ENCODE results near the gene AATK. TPM values are rescaled to one million over a fixed set of nuclear protein-coding genes. Genes with fewer than 3 reads are reported as not detected.

The AATK gene
- total RNA-seq, 2 donors from 2014 or later: 29.1 to 42.2 TPM

DNA sequence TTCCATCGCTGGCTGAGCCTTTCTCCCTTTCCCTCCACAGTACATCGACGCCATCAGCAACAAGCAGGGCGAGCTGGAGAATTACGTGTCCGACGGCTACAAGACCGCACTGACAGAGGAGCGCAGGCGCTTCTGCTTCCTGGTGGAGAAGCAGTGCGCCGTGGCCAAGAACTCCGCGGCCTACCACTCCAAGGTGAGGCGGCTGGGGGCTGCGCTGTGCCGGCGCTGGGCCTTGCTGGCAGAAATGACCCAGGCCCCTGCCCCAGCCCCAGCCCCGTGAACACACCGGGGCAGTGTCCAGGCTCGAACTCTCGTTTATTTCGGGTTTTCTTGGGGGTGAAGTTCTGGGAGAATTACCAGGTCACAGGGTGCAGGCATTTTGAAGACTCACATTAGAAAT is 66.1 kb downstream of the AATK start:
- Histone ChIP-seq H3K27ac (no peak overlapping the region), H3K27me3 (no peaks in the 10 kb centered on the region), H3K4me1 (peaks cover 24% of the 10 kb centered on the region), H3K9me3 (no peaks in the 10 kb centered on the region), H3K36me3 (replicated peaks in 1 of 2; ENCODE audit: insufficient read depth in 1 of 2, low read depth in 2 of 2) (no peaks in the 10 kb centered on the region), H3K4me3 (no peak overlapping the region)
- intact Hi-C loops (cut with DNase I): loop anchor here (10.0 kb wide), 1 partner anchor 675 kb away; no protein-coding TSS in a partner anchor
- ATAC-seq: no peak
- DNase-seq: no peak
- WGBS, 2 donors: 91% methylated on average over 20 to 23 of the region's 23 CpGs
- TF ChIP-seq, protein P1, sequence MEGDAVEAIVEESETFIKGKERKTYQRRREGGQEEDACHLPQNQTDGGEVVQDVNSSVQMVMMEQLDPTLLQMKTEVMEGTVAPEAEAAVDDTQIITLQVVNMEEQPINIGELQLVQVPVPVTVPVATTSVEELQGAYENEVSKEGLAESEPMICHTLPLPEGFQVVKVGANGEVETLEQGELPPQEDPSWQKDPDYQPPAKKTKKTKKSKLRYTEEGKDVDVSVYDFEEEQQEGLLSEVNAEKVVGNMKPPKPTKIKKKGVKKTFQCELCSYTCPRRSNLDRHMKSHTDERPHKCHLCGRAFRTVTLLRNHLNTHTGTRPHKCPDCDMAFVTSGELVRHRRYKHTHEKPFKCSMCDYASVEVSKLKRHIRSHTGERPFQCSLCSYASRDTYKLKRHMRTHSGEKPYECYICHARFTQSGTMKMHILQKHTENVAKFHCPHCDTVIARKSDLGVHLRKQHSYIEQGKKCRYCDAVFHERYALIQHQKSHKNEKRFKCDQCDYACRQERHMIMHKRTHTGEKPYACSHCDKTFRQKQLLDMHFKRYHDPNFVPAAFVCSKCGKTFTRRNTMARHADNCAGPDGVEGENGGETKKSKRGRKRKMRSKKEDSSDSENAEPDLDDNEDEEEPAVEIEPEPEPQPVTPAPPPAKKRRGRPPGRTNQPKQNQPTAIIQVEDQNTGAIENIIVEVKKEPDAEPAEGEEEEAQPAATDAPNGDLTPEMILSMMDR (IDR thresholded peaks at IDR 0.05): no peak
- no peak for TF ChIP-seq POLR2A (IDR thresholded peaks at IDR 0.05)

DNA sequence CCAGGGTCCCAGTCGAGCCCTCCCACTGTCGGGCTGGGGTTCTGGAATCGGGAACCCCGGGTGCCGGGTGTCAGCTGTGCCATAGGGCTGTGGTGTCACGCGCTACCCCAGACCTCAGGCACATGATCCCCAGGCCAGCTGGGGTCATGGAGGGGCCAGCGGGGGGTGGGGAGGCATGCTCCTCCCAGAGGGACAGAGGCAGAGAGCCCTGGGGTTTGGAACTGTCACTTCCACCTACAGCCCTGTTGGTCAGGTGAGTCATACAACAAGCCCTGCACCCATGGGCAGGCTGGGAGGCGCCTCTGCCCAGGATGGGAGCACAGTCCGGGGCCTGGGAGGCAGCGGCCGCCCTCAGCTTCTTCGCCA is 68.1 kb downstream of the AATK start:
- no peak overlapping the region for H3K4me3 ChIP-seq

DNA sequence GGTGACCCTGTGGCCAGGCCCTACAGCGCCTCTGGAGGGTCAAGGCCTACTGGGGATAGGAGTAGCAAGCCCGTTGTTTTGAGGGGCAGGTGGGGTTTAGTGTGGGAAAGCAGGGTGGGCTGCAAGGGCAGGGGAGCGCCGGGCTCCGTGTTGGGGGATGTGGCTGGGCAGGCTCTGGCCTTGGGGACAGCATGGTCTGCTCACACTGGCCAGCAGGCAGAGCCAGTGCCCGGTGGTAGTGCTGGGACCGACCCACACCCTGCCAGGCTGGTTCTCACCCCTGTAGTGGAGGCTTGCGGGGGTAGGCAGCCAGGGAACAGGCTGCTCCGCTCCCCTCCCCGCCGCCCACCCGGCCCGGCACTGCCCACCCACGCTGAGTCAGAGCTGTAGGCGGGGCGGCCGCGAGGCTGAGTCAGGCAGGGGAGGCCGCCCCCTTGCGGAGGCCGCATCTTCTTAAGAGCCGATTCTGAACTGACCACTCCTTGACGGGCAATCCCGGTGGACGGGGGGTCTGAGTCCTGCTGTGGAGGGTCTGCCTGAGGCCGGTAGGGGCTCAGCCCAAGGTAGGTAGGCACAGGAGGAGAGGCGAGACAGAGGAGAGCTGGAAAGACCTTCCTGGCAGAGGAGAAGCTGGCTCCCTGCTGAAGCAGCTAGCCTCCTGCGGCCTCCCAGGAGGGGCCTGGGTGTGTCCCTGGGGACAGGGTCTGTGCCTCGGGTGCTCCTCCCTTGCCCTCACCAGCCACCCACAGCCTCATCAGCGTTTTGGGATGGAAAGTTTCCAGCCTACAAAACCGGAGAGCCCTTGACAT is 68.7 kb downstream of the AATK start:
- H3K4me1 ChIP-seq: peaks cover 30% of the 10 kb centered on the region
- intact Hi-C loops (cut with DNase I): no loop called here
- no peaks in the 10 kb centered on the region for H3K27me3 ChIP-seq
- H3K27ac ChIP-seq: peak overlapping the region in 1 of 4 donors; percentile 25
- no peaks in the 10 kb centered on the region for H3K9me3 ChIP-seq
- DNase-seq (peak; percentile 48 to 79 (median 67)), ATAC-seq (no peak)
- no peaks in the 10 kb centered on the region for H3K36me3 ChIP-seq (replicated peaks in 1 of 2; ENCODE audit: insufficient read depth in 1 of 2, low read depth in 2 of 2)
- 26 to 37% methylated on average over 14 to 31 of the region's 31 CpGs for WGBS, 2 donors
- no peak overlapping the region for H3K4me3 ChIP-seq
- no peak for TF ChIP-seq POLR2A (IDR thresholded peaks at IDR 0.05)
- TF ChIP-seq, protein P1 (IDR thresholded peaks at IDR 0.05): peak; percentile 27 to 58 (median 39)

More for the DNA sequence above, 68.1 kb downstream of the AATK start:
- Histone ChIP-seq H3K27ac (no peak overlapping the region), H3K27me3 (no peaks in the 10 kb centered on the region), H3K4me1 (peaks cover 30% of the 10 kb centered on the region), H3K36me3 (replicated peaks in 1 of 2; ENCODE audit: insufficient read depth in 1 of 2, low read depth in 2 of 2) (no peaks in the 10 kb centered on the region), H3K9me3 (no peaks in the 10 kb centered on the region)
- intact Hi-C loops (cut with DNase I): no loop called here
- TF ChIP-seq, protein P1 (IDR thresholded peaks at IDR 0.05): no peak
- TF ChIP-seq POLR2A (IDR thresholded peaks at IDR 0.05): no peak
- no peak for ATAC-seq
- DNase-seq: peak in 1 of 4 donors; percentile 33
- 60 to 90% methylated on average over 5 to 13 of the region's 13 CpGs for WGBS, 2 donors

DNA sequence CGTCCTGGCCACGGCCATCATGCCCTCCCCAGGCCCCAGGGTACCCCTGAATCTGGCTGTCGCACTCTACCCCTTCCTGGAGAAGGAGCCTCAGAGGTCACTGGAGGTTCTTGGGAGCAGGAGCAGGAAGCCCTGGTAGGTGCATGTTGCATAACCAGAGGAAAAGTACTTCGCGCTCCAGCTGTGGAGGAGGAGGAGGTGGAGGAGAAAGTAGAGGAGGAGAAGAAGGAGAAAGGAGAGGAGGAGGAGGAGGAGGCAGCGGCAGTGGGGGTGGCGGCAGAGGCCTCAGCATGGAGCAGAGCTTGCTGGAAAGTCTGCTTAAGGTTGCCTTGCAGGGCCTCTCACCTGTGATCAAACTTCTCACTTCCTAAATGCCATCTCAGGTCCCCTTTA is 69.3 kb downstream of the AATK start:
- peak overlapping the region in 1 of 4 donors; percentile 25 for H3K27ac ChIP-seq
- H3K9me3 ChIP-seq: no peaks in the 10 kb centered on the region
- whole genome bisulfite sequencing, 2 donors: 78 to 89% methylated on average over 7 of the region's 7 CpGs
- no peak overlapping the region for H3K4me3 ChIP-seq
- DNase-seq: no peak
- intact Hi-C loops (cut with DNase I): no loop called here
- no peak for TF ChIP-seq POLR2A (IDR thresholded peaks at IDR 0.05)
- TF ChIP-seq, protein P1 (IDR thresholded peaks at IDR 0.05): no peak
- no peaks in the 10 kb centered on the region for H3K27me3 ChIP-seq
- no peaks in the 10 kb centered on the region for H3K36me3 ChIP-seq (replicated peaks in 1 of 2; ENCODE audit: insufficient read depth in 1 of 2, low read depth in 2 of 2)
- no peak for ATAC-seq
- peaks cover 30% of the 10 kb centered on the region for H3K4me1 ChIP-seq

DNA sequence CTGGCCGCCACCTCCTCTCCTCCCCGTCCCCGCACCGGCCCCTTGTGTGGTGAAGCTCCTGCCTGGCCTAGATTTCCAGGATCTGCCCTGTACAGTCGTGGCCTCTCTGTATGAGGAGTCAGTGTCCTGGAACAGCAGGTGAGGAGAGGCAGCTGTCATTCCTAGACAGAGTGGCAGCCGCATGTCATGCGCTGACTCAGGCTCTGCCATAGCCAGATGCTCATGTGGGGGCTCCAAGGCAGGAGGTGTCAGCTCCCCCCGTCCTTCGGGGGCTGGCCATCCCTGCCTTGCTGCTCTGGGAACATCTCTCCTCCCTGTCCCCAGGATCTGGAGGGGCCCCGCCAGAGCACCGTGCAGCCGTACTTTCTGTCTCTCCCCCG is 70.6 kb downstream of the AATK start:
- intact Hi-C loops (cut with DNase I): no loop called here
- no peaks in the 10 kb centered on the region for H3K27me3 ChIP-seq
- H3K9me3 ChIP-seq: no peaks in the 10 kb centered on the region
- TF ChIP-seq, protein P1 (IDR thresholded peaks at IDR 0.05): no peak
- no peak for TF ChIP-seq POLR2A (IDR thresholded peaks at IDR 0.05)
- ATAC-seq (no peak), DNase-seq (no peak)
- H3K27ac ChIP-seq: peak overlapping the region in 3 of 4 donors; percentile 1 to 59 (median 40)
- H3K36me3 ChIP-seq (replicated peaks in 1 of 2; ENCODE audit: insufficient read depth in 1 of 2, low read depth in 2 of 2): no peaks in the 10 kb centered on the region
- no peak overlapping the region for H3K4me3 ChIP-seq
- peaks cover 26% of the 10 kb centered on the region for H3K4me1 ChIP-seq
- WGBS, 2 donors: 78 to 89% methylated on average over 4 to 13 of the region's 13 CpGs
